ENCODE results near the gene MAF.

The MAF gene

GRCh38 chr16:79589601-79590102 is 10.9 kb downstream of the MAF start:
- no peak for DNase-seq (ENCODE audit: low read depth in 2 of 2)

GRCh38 chr16:79587897-79588296 is 12.6 kb downstream of the MAF start:
- no peak for DNase-seq (ENCODE audit: low read depth in 2 of 2)

- no peak for DNase-seq (ENCODE audit: low read depth in 2 of 2)
These were observed 13.2 kb downstream of the MAF start for GRCh38 chr16:79587296-79587695.

- DNase-seq (ENCODE audit: low read depth in 2 of 2): no peak
These were observed 17.7 kb downstream of the MAF start for GRCh38 chr16:79582789-79583188.

- no peak for DNase-seq (ENCODE audit: low read depth in 2 of 2)
These were observed 19.9 kb downstream of the MAF start for GRCh38 chr16:79580453-79581191.

- no peak for DNase-seq (ENCODE audit: low read depth in 2 of 2)
These were observed 23.9 kb downstream of the MAF start for GRCh38 chr16:79576602-79577001.

GRCh38 chr16:79573884-79574283 is 26.7 kb downstream of the MAF start:
- no peak for DNase-seq (ENCODE audit: low read depth in 2 of 2)

GRCh38 chr16:79573071-79573470 is 27.5 kb downstream of the MAF start:
- no peak for DNase-seq (ENCODE audit: low read depth in 2 of 2)

GRCh38 chr16:79571903-79572535 is 28.5 kb downstream of the MAF start:
- no peak for DNase-seq (ENCODE audit: low read depth in 2 of 2)

GRCh38 chr16:79571065-79571902 is 29.3 kb downstream of the MAF start:
- DNase-seq (ENCODE audit: low read depth in 2 of 2): no peak

GRCh38 chr16:79564671-79565107 is 35.8 kb downstream of the MAF start:
- DNase-seq (ENCODE audit: low read depth in 2 of 2): no peak

- no peak for DNase-seq (ENCODE audit: low read depth in 2 of 2)
These were observed 36.6 kb downstream of the MAF start for GRCh38 chr16:79563921-79564320.

GRCh38 chr16:79562166-79562823 is 38.2 kb downstream of the MAF start:
- no peak for DNase-seq (ENCODE audit: low read depth in 2 of 2)

- DNase-seq (ENCODE audit: low read depth in 2 of 2): no peak
These were observed 38.8 kb downstream of the MAF start for GRCh38 chr16:79561729-79562128.

GRCh38 chr16:79560923-79561322 is 39.6 kb downstream of the MAF start:
- DNase-seq (ENCODE audit: low read depth in 2 of 2): no peak

- no peak for DNase-seq (ENCODE audit: low read depth in 2 of 2)
These were observed 40.2 kb downstream of the MAF start for GRCh38 chr16:79560318-79560717.

GRCh38 chr16:79559532-79559931 is 41.0 kb downstream of the MAF start:
- no peak for DNase-seq (ENCODE audit: low read depth in 2 of 2)

GRCh38 chr16:79557421-79557820 is 43.1 kb downstream of the MAF start:
- no peak for DNase-seq (ENCODE audit: low read depth in 2 of 2)

GRCh38 chr16:79554912-79555311 is 45.6 kb downstream of the MAF start:
- no peak for DNase-seq (ENCODE audit: low read depth in 2 of 2)

- DNase-seq (ENCODE audit: low read depth in 2 of 2): no peak
These were observed 50.2 kb downstream of the MAF start for GRCh38 chr16:79550373-79550772.

- DNase-seq (ENCODE audit: low read depth in 2 of 2): no peak
These were observed 53.5 kb downstream of the MAF start for GRCh38 chr16:79547085-79547484.
